CD4-positive, alpha-beta T cell treated with Interferon alpha-2 for 1 hour (primary cell): ENCODE measurements around the gene PML.

Experiments used
- DNase-seq, 2 donors: peaks; one replicate each; pipeline ENCODE4 v3.0.0-alpha.2; 2020 to 2022

The PML gene

DNA sequence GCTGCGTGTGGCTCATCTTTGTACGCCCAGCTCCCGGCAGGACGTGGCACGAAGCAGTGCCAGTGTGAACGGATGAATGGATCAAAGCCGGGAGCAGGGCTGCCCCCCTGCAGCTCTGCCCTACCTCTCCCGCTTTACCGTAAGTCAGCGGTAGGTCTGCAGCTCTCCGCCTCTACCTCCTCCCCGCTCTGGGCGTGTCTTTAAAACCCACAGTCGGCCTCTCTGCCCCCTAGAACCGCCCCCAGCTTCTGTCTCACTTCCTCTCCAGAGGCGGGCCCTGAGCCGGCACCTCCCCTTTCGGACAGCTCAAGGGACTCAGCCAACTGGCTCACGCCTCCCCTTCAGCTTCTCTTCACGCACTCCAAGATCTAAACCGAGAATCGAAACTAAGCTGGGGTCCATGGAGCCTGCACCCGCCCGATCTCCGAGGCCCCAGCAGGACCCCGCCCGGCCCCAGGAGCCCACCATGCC is at the start of gene PML:
Gene PML (plus strand): TSS at position 304 of the 471 bp plus-strand sequence. CDS start 97 bp downstream, at position 401.
- peak; percentile 98 to 99 for DNase-seq

DNA sequence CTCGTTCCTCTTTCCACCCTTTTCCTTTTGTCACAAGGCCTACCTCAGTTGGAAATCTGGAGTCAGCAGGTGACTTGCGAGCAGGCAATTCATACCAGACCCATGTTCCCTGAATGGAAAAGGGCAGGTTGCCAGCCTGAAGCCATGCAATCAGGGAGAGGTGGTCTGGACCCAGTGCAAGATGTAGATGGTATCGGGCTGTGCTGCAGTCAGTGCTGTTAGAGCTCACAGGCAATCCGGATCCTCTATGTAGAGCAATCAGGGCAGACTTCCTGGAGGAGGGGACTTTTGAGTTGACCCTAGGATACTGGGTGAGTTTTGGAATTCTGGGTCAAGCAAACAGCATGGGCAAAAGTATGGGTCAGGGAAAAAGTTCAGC is 49.4 kb upstream of the PML start:
- no peak for DNase-seq

DNA sequence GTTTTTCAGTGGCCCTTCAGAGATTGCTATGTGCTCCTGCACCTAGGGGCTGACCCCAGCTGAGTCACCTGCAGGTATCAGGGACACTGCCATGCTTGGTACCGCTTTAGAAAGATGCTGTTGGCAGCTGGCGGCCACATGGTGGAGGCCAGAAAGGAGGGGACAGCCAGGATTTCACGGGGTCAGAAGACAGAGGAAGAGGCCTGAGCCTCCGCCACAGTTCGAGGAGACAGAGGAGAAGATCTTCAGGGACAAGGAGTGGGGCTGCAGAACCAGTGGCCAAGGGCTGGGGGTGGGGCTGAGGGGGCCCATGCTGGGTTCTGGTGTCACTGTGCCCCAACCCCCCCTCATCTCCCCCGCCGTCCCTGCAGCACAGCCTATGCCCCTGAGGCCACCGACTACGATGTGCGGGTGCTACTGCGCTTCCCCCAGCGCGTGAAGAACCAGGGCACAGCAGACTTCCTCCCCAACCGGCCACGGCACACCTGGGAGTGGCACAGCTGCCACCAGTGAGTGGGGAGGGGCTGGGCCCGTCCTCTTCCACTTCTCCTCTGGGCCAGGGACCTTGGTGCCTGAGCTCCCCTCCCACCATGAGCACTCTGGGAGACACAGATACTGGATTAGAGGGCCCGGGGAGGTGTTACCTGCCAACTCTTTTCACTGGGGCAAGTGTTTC is 48.3 kb upstream of the PML start:
- no peak for DNase-seq

- DNase-seq, result no peak
These were observed 47.6 kb upstream of the PML start for GRCh38 chr15:73946795-73947370.

DNA sequence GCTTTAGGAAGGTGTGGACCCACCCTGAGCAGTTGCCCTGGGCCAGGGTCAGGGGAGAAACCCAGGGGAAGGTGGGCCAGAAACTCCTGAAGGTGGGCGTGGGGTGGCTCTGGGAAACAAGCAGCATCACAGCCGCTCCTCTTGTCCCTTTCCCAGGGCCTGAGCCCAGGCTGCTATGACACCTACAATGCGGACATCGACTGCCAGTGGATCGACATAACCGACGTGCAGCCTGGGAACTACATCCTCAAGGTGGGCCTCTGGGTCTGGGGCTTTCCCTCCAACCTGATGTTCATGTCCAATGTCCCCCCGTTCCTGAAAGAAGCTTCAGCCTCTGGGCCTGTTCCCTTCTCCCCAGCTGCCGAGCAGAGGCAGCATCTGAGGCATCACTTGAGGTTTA is 46.9 kb upstream of the PML start:
- no peak for DNase-seq

DNA sequence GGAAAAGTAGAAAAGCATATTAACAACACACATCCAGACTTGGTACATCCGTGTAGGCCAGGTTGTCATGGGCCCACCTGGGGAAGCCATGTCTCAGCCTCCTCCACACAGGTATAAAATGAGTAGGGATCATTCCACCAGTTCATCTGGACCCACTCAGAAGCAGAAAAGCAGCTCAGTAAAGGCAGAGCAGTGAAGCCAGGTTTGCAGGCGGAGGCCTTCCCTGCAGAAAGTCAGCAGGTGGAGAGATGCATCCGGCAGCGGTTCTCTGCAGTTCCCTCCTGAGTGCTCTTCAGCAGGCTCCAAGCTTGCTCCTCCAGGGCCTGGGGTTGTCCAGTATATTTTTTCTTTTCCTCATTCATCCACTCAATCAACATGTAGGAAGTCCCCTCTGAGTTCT is 46.1 kb upstream of the PML start:
- no peak for DNase-seq

GRCh38 chr15:73948982-73949381 is 45.5 kb upstream of the PML start:
- DNase-seq, result no peak

- no peak for DNase-seq
These were observed 45.0 kb upstream of the PML start for GRCh38 chr15:73949496-73949895.

- DNase-seq, result no peak
These were observed 44.1 kb upstream of the PML start for GRCh38 chr15:73950479-73950830.

DNA sequence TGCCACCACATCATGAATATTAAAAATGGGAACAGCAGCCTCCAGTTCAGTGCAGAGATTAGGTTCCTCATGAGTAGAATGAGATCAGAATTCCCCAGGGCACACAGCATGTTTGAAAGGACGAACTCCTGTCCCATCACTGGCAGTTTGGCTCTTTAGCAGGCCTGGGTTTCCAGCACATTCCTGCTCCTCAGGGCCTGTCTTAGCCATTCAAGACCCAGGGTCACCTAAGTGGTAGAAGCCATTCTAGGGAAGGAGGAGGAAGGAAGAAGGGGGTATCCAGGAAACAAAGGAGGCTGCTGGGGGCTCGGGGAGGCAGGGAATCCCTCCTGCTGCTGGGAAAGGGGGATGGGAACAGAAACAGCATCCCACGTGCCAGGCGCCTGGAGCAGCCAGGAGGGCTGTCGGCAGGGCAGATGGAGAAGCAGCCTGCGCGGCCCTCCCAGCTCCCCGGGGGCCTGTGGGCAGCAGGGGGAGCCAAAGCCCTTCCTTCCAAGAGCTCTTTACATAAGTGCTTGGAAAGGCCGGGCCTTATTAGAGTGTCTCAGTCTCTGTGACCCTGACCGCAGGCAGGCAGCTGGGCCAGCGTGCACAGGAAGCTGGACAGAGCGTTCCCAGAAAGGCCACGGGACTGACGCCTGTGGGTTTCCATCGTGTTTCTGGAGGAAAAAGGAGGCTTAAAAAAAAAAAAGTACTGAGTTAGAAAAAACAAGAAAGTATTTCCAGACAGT is 43.5 kb upstream of the PML start:
- DNase-seq, result peak; percentile 66 to 75

DNA sequence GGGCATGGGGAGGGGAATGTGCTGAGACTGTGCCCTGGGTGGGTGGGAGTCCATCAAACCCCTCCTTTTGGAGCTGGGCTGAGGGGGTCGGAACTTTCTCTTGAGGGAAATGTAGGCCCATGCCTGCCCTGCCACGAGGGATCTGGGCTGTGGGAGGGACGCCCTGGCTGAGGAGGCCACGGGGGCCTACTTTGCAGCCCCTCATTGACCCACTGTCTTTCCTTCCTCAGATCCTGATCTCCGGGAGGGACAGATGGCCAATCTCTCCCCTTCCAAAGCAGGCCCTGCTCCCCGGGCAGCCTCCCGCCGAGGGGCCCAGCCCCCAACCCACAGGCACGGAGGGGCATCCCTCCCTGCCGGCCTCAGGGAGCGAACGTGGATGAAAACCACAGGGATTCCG is 42.9 kb upstream of the PML start:
- no peak for DNase-seq

DNA sequence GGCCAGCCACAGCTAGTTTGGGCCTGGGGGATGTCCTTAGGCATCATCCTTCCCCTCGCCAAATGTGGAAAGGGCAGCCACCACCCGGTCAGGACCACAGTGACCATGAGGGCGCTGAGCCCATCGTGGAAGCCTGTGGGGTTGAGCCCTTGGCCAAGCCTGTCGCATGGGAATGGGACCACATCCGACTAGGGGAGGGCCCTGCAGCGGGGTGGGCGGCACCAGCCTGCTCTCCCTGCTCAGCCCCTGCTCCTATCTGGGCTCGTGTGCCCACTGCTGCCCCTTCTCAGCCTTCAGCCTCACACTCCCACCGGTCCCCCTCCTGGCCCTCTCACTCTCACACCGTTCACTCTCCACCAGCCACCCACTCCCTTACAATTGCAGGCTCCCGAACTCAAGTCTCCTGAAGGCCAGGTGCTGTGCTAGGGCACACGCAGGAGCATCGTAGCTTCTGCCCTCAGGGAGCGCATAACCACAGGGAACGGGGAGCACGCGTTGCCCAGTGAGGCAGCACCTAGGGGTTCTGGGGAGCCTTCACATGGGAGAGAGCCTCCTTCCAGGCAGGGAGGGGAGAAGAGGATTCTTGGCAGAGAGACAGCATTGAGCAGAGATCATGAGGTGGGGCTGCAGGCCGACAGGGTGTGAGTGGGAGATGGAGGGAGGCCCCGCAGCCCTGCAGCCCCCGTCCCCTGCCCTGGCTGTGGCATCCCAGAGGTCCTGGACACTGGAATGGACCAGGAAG is 42.2 kb upstream of the PML start:
- no peak for DNase-seq

DNA sequence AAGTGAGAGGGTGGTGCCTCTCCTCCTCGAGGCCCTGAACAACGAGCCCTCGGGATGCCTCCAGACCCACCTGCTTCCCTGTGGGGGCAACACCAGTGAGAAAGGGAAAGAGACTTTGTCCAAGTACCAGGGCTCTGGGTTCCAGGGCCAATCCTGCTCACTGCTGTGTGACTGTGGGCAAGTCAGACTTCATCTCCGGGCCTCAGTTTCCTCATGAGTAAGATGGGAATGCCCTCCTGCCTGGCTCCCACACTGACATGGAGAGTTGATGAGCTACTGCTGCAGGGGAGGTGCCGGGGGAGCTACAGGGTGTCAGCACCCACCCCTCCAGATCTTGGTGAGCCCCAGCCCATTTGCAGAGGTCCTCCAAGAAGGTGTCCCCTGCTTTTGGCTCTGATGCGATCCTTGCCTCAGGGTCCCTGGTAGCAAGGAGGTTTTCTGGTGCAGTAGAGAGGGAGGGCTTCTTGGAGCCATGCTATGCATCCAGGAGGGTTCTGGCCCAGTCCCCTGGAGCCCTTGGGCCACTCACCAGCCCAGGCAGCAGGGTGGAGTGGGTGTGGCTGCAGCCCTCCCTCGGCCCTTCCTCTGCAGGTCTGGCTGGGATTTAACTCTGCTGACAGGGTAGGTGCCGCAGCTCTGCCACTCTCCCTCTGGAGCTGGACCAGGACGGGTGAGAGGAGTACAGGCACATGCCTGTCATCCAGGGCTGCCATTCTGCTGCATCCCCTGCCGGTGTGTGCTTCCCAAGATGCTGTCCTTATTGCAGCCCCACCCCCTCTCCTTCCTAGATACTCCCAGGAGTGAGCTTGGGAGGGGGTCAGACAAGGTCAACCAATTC is 41.4 kb upstream of the PML start:
- no peak for DNase-seq

DNA sequence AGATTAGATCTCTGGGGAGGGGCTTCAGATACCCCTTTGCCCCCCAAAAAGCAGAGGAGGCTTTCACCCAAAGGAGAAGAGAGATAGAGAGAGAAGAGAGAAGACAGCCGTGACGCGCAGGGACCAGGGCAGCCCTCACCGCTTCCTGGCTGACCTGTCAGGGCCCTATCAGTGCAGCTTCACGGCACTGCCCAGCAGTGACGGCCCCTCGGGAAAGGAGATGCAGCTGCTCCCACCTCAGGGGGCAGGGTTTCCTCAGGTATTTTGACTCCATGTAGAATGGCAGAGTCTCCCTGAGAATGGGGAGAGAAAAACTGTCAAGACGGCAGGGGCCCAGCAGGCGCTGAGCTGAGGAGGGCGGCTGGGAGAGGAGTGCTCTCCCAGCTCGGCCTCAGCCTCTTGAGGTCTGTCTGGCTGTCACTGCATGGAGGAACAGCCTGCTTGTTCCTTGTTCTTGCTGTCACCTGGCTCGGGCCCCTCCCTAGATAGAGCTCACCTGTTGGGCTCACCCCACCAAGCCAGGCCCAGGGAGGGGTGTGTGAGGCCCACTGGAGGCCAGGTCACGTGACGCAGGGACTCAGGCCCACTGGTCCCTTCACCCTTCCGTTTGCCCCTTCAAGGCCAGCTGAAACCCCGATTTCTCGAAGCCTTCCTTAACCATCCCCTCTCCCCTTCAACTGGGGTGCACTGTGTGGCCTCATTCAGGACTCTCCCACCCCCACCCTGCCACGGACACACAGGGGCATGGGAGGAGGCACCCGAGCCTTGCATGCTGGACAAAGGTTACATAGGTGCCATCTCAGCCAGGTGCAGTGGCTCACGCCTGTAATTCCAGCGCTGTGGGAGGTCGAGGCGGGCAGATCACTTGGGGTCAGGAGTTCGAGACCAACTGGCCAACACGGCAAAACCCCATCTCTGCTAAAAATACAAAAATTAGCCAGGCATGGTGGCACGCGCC is 40.0 kb upstream of the PML start:
- DNase-seq, result no peak

DNA sequence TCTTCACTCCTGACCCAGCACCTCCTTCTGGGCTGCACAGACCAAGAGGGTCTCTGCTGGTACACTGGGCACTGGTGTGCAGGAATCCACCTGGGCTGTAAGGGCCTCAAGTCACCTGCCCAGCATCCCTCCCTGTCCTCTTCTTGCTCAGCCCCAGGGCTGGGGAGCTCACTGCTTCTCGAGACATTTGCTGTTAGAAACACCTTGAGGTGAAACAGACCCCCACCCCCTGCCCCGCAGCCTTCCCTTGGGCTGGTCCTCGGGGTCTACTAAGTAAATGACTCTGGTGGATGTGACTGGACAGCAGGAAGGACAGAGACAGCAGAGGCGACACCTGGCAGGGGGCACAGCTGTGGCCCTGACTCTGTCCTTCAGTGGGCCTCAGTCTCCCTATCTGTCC is 39.2 kb upstream of the PML start:
- no peak for DNase-seq

DNA sequence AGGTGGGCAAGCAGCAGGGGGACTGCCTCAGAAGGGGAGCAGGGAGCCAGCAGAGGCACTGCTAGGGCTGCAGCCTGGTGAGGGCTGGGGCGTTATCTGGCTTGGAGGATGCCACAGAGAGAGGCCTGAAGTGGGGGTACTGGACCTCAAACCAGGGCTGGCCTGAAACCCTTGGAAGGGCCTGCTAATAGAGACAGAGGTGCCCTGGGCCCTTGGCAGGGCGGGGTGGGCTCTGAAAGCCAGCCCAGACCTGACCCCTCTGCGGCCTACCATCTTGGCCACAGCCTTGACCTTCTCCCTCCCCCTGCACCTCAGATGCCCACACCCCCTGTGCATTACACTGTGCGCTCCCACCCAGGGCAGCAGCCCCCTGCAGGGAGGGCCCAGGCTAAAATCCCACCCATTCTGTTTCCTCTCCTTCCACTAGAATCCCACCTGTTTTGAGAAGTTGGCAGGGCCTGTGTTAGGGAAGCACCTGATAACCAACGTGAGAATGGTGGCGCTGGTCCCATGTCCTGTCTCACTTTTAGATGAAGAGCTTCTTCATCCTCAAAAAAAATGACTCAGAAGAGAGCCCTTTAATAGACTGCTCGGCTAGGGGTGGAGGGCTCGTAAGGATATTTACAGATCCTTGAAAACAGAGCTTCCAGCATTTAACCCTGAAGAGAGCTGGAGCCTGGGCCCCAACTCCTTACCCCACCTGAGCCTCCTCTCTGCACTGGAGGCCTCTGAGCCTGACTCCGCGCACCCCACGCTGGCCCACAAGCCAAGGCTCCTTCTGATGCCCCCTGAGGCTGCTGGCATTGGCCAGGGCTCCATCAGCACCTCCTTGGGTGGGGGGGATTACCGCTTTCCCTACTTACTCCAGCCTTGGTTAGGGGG is 38.4 kb upstream of the PML start:
- DNase-seq, result no peak

DNA sequence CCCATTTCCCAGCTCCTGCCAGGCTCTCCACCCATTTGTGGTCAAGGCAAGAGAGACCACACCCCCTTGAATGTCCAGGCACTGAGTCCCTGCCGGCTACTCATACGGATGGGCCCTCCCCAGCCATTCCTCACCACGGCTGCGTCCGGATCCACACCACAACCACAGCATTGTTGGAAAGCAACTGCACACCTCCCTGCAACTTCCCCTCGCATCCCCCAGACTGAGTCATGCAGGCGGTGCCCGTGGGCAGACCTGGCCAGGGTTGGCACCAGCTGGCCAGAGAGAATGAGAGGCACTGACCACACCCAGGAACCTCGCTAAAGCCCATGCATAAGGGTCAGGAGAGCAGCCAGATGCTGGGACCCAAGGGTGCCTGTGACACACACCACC is 37.8 kb upstream of the PML start:
- DNase-seq, result no peak

DNA sequence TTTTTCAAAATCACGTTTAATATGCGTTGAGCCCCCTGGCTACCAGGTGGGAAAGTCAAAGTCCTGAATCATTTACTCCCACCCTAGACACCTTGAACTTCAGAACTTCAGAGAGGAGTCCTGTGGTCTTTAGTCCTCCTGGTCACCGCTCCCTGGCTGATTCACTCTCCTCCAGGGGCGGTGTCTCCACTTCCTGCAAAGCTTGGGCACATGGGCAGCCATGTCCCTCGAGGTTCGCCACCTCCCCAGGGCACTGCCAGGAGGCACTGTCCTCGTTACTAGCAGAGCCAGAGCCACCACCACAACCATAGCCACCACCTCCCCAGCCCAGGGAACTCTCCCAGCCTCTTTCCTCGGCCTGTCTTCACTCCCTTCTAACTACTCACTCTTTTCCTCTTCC is 37.2 kb upstream of the PML start:
- no peak for DNase-seq

GRCh38 chr15:73957785-73958184 is 36.7 kb upstream of the PML start:
- DNase-seq, result no peak

GRCh38 chr15:73959012-73959581 is 35.4 kb upstream of the PML start:
- DNase-seq, result peak in 1 of 2 donors; percentile 45
